CD14-positive monocyte (primary cell): ENCODE measurements around the gene RERE. TPM values are rescaled to one million over a fixed set of nuclear protein-coding genes. Genes with fewer than 3 reads are reported as not detected.

ENCODE experiments used
- DNase-seq, 3 donors: peaks; one replicate each; pipeline ENCODE4 v3.0.0-alpha.2; 2011 to 2022
- H2AFZ ChIP-seq: 2 replicates; pipeline ENCODE4 v1.6.0; 2012; ENCODE audit warnings: mild to moderate bottlenecking, low read depth, low read length, inconsistent platforms; ENCODE audit not compliant: insufficient read depth, poor library complexity, severe bottlenecking
- H3K27ac ChIP-seq, 2 donors: 1 replicate in 1 of 2; 2 replicates in 1 of 2; pipeline ENCODE4 v1.5.1; 2012 to 2013; ENCODE audit warnings: low read length in 2 of 2, control low read depth in 1 of 2, inconsistent platforms in 1 of 2, low read depth in 1 of 2, mild to moderate bottlenecking in 1 of 2
- H3K27me3 ChIP-seq, 2 donors: one replicate each; pipeline versions ENCODE4 v1.6.0 to v1.6.1; 2011 to 2013; ENCODE audit warnings: low read length in 2 of 2; ENCODE audit not compliant: control insufficient read depth in 2 of 2, insufficient read depth in 2 of 2
- H3K36me3 ChIP-seq, 2 donors: replicated peaks in 1 of 2; 1 replicate in 1 of 2; 2 replicates in 1 of 2; pipeline versions ENCODE4 v1.5.1 to v1.6.1; 2012 to 2013; ENCODE audit warnings: low read length in 2 of 2, control low read depth in 1 of 2, inconsistent platforms in 1 of 2, mild to moderate bottlenecking in 1 of 2; ENCODE audit not compliant: insufficient read depth in 2 of 2, control insufficient read depth in 1 of 2
- H3K4me1 ChIP-seq, 2 donors: 1 replicate in 1 of 2; 2 replicates in 1 of 2; pipeline versions ENCODE4 v1.5.1 to v1.6.1; 2012 to 2013; ENCODE audit warnings: low read length in 2 of 2, control low read depth in 1 of 2, inconsistent platforms in 1 of 2, mild to moderate bottlenecking in 1 of 2, moderate library complexity in 1 of 2; ENCODE audit not compliant: insufficient read depth in 2 of 2, control insufficient read depth in 1 of 2
- H3K4me2 ChIP-seq: replicated peaks from 2 replicates; pipeline ENCODE3; 2012; ENCODE audit warnings: low read length, moderate library complexity, mild to moderate bottlenecking; ENCODE audit not compliant: poor library complexity, severe bottlenecking; ENCODE audit errors: extremely low read depth
- H3K4me3 ChIP-seq, 3 experiments: fragments of 200-600 bp in 1 of 3; sonication (generic) in 1 of 3; replicated peaks in 1 of 3; 1 replicate in 2 of 3; 2 replicates in 1 of 3; pipeline ENCODE4 v1.5.1; 2011 to 2013; ENCODE audit warnings: low read length in 3 of 3, mild to moderate bottlenecking in 3 of 3, control low read depth in 2 of 3, low read depth in 2 of 3, inconsistent platforms in 1 of 3, moderate library complexity in 1 of 3
- H3K79me2 ChIP-seq: 2 replicates; pipeline ENCODE4 v1.6.0; 2012; ENCODE audit warnings: mild to moderate bottlenecking, control low read depth, inconsistent platforms, low read length, moderate library complexity; ENCODE audit not compliant: insufficient read depth
- H3K9ac ChIP-seq: 2 replicates; pipeline ENCODE4 v1.6.0; 2017; ENCODE audit warnings: low read length, mild to moderate bottlenecking; ENCODE audit not compliant: insufficient read depth, poor library complexity, severe bottlenecking
- H3K9me3 ChIP-seq, 2 donors: replicated peaks in 1 of 2; 1 replicate in 1 of 2; 2 replicates in 1 of 2; pipeline versions ENCODE4 v1.5.1 to v1.6.1; 2012 to 2013; ENCODE audit warnings: low read length in 2 of 2, control low read depth in 1 of 2; ENCODE audit not compliant: control insufficient read depth in 1 of 2, insufficient read depth in 1 of 2
- H4K20me1 ChIP-seq: 2 replicates; pipeline ENCODE4 v1.6.0; 2012; ENCODE audit warnings: mild to moderate bottlenecking, low read length, control low read depth, moderate library complexity; ENCODE audit not compliant: insufficient read depth
- H3K27ac Mint-ChIP-seq, 7 donors: one replicate each; pipeline ENCODE4 v1.8.0; 2020; ENCODE audit warnings: mild to moderate bottlenecking in 7 of 7, mixed read lengths in 7 of 7, moderate library complexity in 6 of 7, inconsistent platforms in 2 of 7
- H3K27me3 Mint-ChIP-seq, 3 donors: one replicate each; pipeline ENCODE4 v1.8.0; 2021 to 2022; ENCODE audit warnings: low read depth in 3 of 3, mild to moderate bottlenecking in 3 of 3, mixed read lengths in 3 of 3, moderate library complexity in 3 of 3, inconsistent platforms in 1 of 3
- H3K36me3 Mint-ChIP-seq, 2 donors: one replicate each; pipeline ENCODE4 v1.8.0; 2020; ENCODE audit warnings: mixed read lengths in 2 of 2, inconsistent platforms in 1 of 2, mild to moderate bottlenecking in 1 of 2
- H3K4me1 Mint-ChIP-seq: one replicate; pipeline ENCODE4 v1.8.0; 2020; ENCODE audit warnings: mild to moderate bottlenecking, mixed read lengths
- H3K4me3 Mint-ChIP-seq, 2 donors: one replicate each; pipeline ENCODE4 v1.8.0; 2020; ENCODE audit warnings: mild to moderate bottlenecking in 2 of 2, mixed read lengths in 2 of 2, moderate library complexity in 1 of 2
- H3K9me3 Mint-ChIP-seq, 7 donors: one replicate each; pipeline ENCODE4 v1.8.0; 2020 to 2022; ENCODE audit warnings: mixed read lengths in 7 of 7, mild to moderate bottlenecking in 6 of 7, moderate library complexity in 6 of 7, inconsistent platforms in 2 of 7
- CTCF ChIP-seq: fragments of 200-600 bp; IDR thresholded peaks from one replicate; pipeline ENCODE4 v1.8.0; 2022; ENCODE audit warnings: antibody characterized with exemption, mild to moderate bottlenecking
- WGBS: methylation state at CpG from one replicate; pipeline ENCODE4 v1.1.5; 2013; ENCODE audit warnings: missing lambda C conversion rate; ENCODE audit not compliant: insufficient coverage; 5-methylcytosine and 5-hydroxymethylcytosine counted together
- intact Hi-C, 2 donors: fragments of 100-400 bp; cut with micrococcal nuclease; formaldehyde crosslinking; loops; one replicate each; pipeline versions ENCODE4 v1.15.0 to v1.15.1; 2023
- polyA plus RNA-seq, 3 donors: library from polyadenylated mRNA; depleted of rRNA in 1 of 3; unstranded in 2 of 3; stranded (reverse) in 1 of 3; fragments of 300-500 nt in 2 of 3; fragments of >200 nt in 1 of 3; fragmentation: Illumina TruSeq in 2 of 3; gene quantifications; 1 replicate in 2 of 3; 2 replicates in 1 of 3; pipeline ENCODE4 v1.2.3, GENCODE V29; 2012 to 2021

RERE gene
- polyA plus RNA-seq, 3 donors = 1.2 to 19.4 (median 3.8) TPM

GRCh38 chr1:8394456-8395321 is 422.8 kb downstream of the RERE start:
- H3K27me3 Mint-ChIP-seq = peaks cover 0 to 2% (median 0%) of the 10 kb centered on the region in 3 donors
- 10% methylated on average over 2 of the region's 10 CpGs for WGBS
- H3K4me2 ChIP-seq = peak overlapping the region; percentile 74
- TF ChIP-seq CTCF = no peak
- peaks cover 49 to 52% of the 10 kb centered on the region in 2 donors for H3K4me1 ChIP-seq
- no peaks in the 10 kb centered on the region for H3K9me3 Mint-ChIP-seq
- peaks cover 84% of the 10 kb centered on the region for H3K79me2 ChIP-seq
- H4K20me1 ChIP-seq = peaks cover 100% of the 10 kb centered on the region
- peak in 1 of 3 donors; percentile 11 for DNase-seq
- H3K27ac ChIP-seq = peak overlapping the region; percentile 61 to 78
- peak overlapping the region; percentile 45 to 76 (median 65) for H3K4me3 ChIP-seq
- H3K4me3 Mint-ChIP-seq = peak overlapping the region; percentile 76 to 89
- intact Hi-C loops = no loop called here
- no peak overlapping the region for H2AFZ ChIP-seq
- peaks cover 70% of the 10 kb centered on the region for H3K4me1 Mint-ChIP-seq
- peaks cover 17 to 66% of the 10 kb centered on the region in 2 donors for H3K36me3 ChIP-seq
- H3K9me3 ChIP-seq = no peaks in the 10 kb centered on the region
- peaks cover 44 to 47% of the 10 kb centered on the region in 2 donors for H3K36me3 Mint-ChIP-seq
- no peaks in the 10 kb centered on the region for H3K27me3 ChIP-seq
- peak overlapping the region; percentile 75 to 97 (median 91) for H3K27ac Mint-ChIP-seq
- peak overlapping the region; percentile 45 for H3K9ac ChIP-seq

GRCh38 chr1:8392522-8392921 is 424.9 kb downstream of the RERE start:
- no peaks in the 10 kb centered on the region for H3K27me3 ChIP-seq
- H3K9ac ChIP-seq = no peak overlapping the region
- Mint-ChIP-seq H3K4me1 (peaks cover 70% of the 10 kb centered on the region), H3K4me3 (no peak overlapping the region), H3K27me3 (peaks cover 0 to 2% (median 0%) of the 10 kb centered on the region in 3 donors), H3K9me3 (peaks cover 0 to 2% (median 0%) of the 10 kb centered on the region in 7 donors), H3K36me3 (peaks cover 47 to 50% of the 10 kb centered on the region in 2 donors), H3K27ac (peak overlapping the region in 1 of 7 donors; percentile 1)
- DNase-seq = no peak
- peaks cover 26 to 63% of the 10 kb centered on the region in 2 donors for H3K36me3 ChIP-seq
- no peak overlapping the region for H3K4me2 ChIP-seq
- H4K20me1 ChIP-seq = peaks cover 99% of the 10 kb centered on the region
- peaks cover 83% of the 10 kb centered on the region for H3K79me2 ChIP-seq
- H3K4me3 ChIP-seq = no peak overlapping the region
- H3K27ac ChIP-seq = no peak overlapping the region
- peaks cover 59 to 60% of the 10 kb centered on the region in 2 donors for H3K4me1 ChIP-seq
- H2AFZ ChIP-seq = no peak overlapping the region
- 98% methylated on average over 7 of the region's 7 CpGs for WGBS
- H3K9me3 ChIP-seq = no peaks in the 10 kb centered on the region
- no peak for TF ChIP-seq CTCF
- intact Hi-C loops = no loop called here
